SK-N-SH treated with all-trans-retinoic acid at 6 μM for 48 hours (cell line): ENCODE results near the gene NUP214.

Experiments
- ARNTL ChIP-seq: fragments of 450-650 bp; formaldehyde crosslinking; IDR thresholded peaks from 2 replicates; pipeline ENCODE4 v1.5.0; 2020; ENCODE audit warnings: low read depth, mild to moderate bottlenecking, moderate library complexity, borderline replicate concordance
- BACH2 ChIP-seq: fragments of 250-450 bp; sonication (Bioruptor Pico); IDR thresholded peaks from 2 replicates; pipeline ENCODE4 v1.9.0; 2021; ENCODE audit warnings: mild to moderate bottlenecking, borderline replicate concordance
- ESRRG ChIP-seq: fragments of 250-450 bp; sonication (Bioruptor Pico); IDR thresholded peaks from 2 replicates; pipeline ENCODE4 v1.6.1; 2021; ENCODE audit warnings: mild to moderate bottlenecking
- GLIS3 ChIP-seq: fragments of 250-450 bp; sonication (Bioruptor Pico); IDR thresholded peaks from 2 replicates; pipeline ENCODE4 v1.5.0; 2020; ENCODE audit warnings: mild to moderate bottlenecking, moderate library complexity
- RARB ChIP-seq: fragments of 250-450 bp; sonication (Bioruptor Pico); IDR thresholded peaks from 2 replicates; pipeline ENCODE4 v1.8.0; 2021; ENCODE audit warnings: mild to moderate bottlenecking, moderate library complexity
- TCF4 ChIP-seq: fragments of 250-450 bp; sonication (Bioruptor Pico); IDR thresholded peaks from 2 replicates; pipeline ENCODE4 v1.8.0; 2021; ENCODE audit warnings: mild to moderate bottlenecking, moderate library complexity, borderline replicate concordance
- ZFP3 ChIP-seq: fragments of 250-450 bp; sonication (Bioruptor Pico); IDR thresholded peaks from 2 replicates; pipeline ENCODE4 v1.5.0; 2020; ENCODE audit warnings: mild to moderate bottlenecking, moderate library complexity
- ZFP30 ChIP-seq: fragments of 450-650 bp; formaldehyde crosslinking; IDR thresholded peaks from 2 replicates; pipeline ENCODE4 v1.5.0; 2022; ENCODE audit warnings: mild to moderate bottlenecking, moderate library complexity
- ZNF565 ChIP-seq: fragments of 450-650 bp; formaldehyde crosslinking; conservative IDR thresholded peaks from 2 replicates; pipeline ENCODE4 v1.5.0; 2020; ENCODE audit warnings: low read depth, mild to moderate bottlenecking, moderate library complexity
- ZNF70 ChIP-seq: fragments of 450-650 bp; formaldehyde crosslinking; IDR thresholded peaks from 2 replicates; pipeline ENCODE4 v1.5.0; 2020; ENCODE audit warnings: mild to moderate bottlenecking, moderate library complexity
- TF ChIP-seq, protein P1 (sequence below): fragments of 250-450 bp; sonication (Bioruptor Pico); IDR thresholded peaks from 2 replicates; pipeline ENCODE4 v1.8.0; 2020; ENCODE audit warnings: mild to moderate bottlenecking, moderate library complexity, borderline replicate concordance

GRCh38 chr9:131266266-131267229 is 141.2 kb downstream of the NUP214 start:
- TF ChIP-seq ZFP3 (no peak), ZFP30 (CRISPR knock-in tag) (no peak), GLIS3 (no peak), RARB (CRISPR knock-in tag) (no peak), ZNF565 (no peak), ESRRG (no peak), TCF4 (no peak), ZNF70 (no peak), ARNTL (CRISPR knock-in tag) (no peak), BACH2 (CRISPR knock-in tag) (no peak)
- TF ChIP-seq, protein P1, sequence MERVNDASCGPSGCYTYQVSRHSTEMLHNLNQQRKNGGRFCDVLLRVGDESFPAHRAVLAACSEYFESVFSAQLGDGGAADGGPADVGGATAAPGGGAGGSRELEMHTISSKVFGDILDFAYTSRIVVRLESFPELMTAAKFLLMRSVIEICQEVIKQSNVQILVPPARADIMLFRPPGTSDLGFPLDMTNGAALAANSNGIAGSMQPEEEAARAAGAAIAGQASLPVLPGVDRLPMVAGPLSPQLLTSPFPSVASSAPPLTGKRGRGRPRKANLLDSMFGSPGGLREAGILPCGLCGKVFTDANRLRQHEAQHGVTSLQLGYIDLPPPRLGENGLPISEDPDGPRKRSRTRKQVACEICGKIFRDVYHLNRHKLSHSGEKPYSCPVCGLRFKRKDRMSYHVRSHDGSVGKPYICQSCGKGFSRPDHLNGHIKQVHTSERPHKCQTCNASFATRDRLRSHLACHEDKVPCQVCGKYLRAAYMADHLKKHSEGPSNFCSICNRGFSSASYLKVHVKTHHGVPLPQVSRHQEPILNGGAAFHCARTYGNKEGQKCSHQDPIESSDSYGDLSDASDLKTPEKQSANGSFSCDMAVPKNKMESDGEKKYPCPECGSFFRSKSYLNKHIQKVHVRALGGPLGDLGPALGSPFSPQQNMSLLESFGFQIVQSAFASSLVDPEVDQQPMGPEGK (CRISPR knock-in tag), result no peak
